Uterus (tissue), 2 donors: ENCODE measurements around the gene ITFG1.
"Not testable (repeated sequence)": the region's sequence is repeated elsewhere in the genome, so short reads cannot be mapped to it uniquely, and the experiment has no call there.

ENCODE experiments used
- POLR2A ChIP-seq, 2 donors: fragments of 450-650 bp; IDR thresholded peaks; one replicate each; pipeline ENCODE4 v1.6.1; 2016; ENCODE audit warnings: antibody characterized with exemption in 2 of 2, mild to moderate bottlenecking in 1 of 2, moderate library complexity in 1 of 2
- TF ChIP-seq, protein P1 (sequence below), 4 experiments: fragments of 200-600 bp in 2 of 4; fragments of 450-650 bp in 2 of 4; sonication (generic) in 2 of 4; IDR thresholded peaks; one replicate each; pipeline ENCODE4 v1.5.1; 2016 to 2019; ENCODE audit warnings: antibody characterized with exemption in 4 of 4, mild to moderate bottlenecking in 2 of 4, moderate library complexity in 1 of 4

DNA sequence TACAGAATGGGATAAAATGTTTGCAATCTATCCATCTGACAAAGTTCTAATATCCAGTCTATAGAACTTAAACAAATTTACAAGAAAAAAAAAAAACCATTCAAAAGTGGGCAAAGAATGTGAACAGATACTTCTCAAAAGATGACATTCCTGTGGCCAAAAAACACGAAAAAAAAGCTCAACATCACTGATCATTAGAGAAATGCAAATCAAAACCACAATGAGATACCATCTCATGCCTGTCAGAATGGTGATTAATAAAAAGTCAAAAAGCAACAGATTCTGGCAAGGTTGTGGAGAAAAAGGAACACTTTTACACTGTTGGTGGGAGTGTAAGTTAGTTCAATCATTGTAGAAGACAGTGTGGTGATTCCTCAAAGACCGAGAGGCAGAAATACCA lies 26.6 kb downstream of the ITFG1 start:
- TF ChIP-seq, protein P1, sequence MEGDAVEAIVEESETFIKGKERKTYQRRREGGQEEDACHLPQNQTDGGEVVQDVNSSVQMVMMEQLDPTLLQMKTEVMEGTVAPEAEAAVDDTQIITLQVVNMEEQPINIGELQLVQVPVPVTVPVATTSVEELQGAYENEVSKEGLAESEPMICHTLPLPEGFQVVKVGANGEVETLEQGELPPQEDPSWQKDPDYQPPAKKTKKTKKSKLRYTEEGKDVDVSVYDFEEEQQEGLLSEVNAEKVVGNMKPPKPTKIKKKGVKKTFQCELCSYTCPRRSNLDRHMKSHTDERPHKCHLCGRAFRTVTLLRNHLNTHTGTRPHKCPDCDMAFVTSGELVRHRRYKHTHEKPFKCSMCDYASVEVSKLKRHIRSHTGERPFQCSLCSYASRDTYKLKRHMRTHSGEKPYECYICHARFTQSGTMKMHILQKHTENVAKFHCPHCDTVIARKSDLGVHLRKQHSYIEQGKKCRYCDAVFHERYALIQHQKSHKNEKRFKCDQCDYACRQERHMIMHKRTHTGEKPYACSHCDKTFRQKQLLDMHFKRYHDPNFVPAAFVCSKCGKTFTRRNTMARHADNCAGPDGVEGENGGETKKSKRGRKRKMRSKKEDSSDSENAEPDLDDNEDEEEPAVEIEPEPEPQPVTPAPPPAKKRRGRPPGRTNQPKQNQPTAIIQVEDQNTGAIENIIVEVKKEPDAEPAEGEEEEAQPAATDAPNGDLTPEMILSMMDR (IDR thresholded peaks at IDR 0.05) = not testable (repeated sequence)
- not testable (repeated sequence) for TF ChIP-seq POLR2A (IDR thresholded peaks at IDR 0.05)
